Activated T-cell treated with anti-CD3 and anti-CD28 coated beads for 4 hours (primary cell): ENCODE data around the gene SYNE2.

ENCODE experiments used
- DNase-seq: peaks from one replicate; pipeline ENCODE4 v3.0.0-alpha.2; 2020

Gene SYNE2

DNA sequence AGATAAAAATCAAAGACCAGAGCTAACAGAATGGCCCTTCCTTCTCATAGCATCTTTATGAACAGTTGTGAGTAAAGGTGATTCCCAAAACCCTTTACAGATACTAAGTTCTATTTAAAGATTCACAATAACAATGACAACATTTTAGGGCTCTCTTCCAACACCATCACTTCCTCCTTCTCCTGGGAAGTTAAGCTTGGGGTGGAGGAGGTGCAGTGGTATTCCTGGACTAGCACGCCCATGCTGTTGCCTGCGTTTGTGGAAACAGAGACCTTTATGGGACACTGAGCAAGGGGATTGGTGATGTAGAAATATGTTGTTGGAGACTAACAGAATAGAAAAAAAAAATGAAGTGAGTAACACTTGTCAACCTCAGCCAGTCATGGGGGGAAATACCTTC is 22.5 kb downstream of the SYNE2 start:
- DNase-seq = no peak

DNA sequence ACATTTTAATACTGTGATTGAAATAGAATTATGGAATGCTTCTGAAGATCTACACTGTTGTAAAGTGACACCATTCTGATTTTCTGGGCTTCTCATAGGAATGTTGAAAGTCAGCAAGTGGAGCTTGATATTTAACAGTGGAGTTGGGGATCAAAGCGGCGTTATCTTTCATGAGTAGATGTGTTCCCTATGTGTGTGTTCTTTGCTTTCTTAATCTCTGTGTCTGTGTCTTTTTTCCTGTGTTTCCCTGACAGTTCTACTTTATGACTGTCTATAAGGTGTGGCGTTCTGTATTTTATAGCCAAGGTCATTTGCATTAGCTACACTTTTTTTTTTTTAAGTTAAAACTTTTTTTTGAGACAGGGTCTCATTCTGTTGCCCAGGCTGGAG is 24.7 kb downstream of the SYNE2 start:
- no peak for DNase-seq

DNA sequence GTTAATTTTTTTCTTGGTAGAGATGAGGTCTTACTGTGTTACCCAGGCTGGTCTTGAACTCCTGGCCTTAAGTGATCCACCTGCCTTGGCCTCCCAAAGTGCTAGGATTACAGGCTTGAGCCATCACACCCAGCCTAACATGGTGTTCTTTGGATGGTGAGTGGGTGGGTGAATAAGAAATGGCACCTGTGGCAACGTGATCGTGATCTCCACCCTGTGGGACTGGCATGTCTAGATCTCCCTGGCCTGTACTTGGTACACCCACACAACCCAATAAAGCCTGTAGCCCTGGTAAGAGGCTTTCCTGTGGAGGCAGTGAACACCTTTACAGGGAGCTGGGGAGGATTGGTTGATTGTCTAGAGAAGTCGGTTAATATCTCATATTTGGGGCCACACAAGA is 25.2 kb downstream of the SYNE2 start:
- no peak for DNase-seq

DNA sequence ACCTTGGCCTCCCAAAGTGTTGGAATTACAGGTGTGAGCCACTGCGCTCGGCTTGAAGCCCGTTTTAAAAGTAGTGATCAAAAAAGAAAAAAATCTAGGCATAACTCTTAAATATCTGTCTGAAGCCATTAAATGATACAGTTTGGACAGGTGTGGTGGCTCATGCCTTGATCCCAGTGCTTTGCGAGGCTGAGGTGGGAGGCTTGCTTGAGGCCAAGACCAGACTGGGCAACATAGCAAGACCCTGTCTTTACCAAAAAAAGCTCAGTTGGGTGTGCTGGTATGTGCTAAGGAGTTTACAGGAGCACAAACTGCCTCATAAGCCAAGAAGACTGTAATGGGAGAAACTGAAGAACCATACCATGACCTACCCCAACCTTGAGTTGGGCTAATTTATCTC is 26.0 kb downstream of the SYNE2 start:
- DNase-seq = no peak

DNA sequence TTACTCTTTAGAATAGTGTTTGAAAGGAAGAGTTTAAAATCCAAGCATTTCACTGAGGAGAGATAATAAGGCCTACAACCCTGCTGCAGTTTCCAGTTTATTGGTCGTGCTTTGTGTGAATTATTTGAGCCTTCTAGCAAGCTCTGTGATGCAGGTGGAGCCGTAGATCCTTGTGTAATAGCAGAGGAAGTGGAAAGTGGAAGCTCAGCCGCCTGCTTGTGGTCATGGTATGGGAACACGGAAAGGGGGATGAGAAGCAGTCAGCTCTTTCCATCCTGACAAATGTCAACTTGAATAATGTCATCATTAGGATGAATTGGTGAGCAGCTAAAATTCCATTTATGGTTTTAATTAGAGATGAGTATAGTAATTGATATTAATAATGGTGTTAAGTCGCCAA is 29.1 kb downstream of the SYNE2 start:
- DNase-seq = no peak

DNA sequence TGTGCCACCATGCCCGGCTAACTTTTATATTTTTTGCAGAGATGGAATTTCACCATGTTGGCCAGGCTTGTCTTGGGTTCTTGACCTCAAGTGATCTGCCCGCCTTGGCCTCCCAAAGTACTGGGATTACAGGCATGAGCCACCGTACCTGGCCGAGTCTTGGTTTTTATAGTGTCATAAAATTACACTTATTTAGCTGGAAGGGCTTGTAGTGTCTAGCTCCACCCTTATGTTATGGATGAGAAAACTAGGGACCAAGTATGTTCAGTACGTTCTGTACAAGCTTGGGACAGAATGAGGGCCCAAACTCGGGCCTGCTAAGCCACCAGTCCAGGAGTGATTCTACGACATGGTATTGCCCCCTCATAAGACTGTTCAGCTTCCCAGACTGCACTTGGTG is 35.1 kb downstream of the SYNE2 start:
- DNase-seq = no peak

DNA sequence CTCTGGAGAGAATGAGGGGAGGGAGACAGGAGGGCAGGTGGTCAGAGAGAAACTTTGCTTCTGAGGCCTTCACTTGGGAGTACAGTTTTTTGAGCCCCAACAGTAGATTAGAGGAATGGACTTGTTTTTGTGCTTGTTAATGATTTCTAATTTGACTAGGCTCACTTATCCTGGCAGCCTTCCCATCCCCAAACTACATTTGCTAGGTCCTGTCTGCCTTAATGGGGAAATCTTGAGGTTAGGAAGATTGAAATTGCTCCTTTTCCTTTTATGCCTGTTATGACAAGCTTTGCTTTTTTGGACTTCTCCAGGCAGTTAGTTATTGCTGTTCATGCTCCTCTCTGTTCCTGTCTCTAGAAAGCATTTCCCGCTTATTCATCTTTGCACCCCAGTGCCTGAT is 37.7 kb downstream of the SYNE2 start:
- DNase-seq = no peak

DNA sequence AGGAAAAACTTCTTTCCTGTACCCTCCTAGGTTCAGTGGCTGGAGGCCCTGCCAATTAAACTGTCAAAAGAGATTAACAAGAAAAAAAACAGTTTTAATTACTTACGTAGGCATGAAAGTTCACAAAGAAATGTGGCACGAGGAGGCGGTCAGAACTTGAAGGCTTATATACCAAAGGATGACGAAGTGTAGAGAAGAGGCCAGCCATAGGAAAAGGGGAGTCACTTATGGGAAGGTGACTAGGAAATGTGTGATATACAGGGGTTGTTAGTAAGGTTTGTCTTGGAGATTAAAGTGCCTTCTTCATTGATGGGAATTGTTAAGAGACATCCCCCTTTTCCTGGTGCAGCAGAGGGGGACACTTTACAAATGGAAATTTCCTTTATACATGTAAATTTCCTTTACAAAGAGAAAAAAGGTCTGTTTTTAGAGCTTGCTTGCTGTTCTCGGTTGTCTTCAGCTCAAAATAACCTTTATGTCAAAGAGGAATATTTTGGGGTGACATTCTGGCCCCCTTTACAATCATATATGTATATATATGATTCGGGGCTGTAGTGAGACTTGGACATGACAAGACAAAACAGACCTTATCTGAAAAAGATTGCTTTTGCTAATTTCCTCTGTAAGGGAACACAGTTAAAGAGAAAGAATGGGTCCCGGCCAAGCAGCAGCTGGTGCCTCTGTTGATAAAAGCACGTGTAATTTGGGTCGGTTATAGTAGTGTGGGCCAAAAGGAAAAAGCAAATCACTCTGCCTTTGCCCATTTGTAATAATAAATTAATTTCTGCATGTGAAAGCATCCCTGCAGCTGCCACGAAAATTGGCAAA is 38.6 kb downstream of the SYNE2 start:
- no peak for DNase-seq

DNA sequence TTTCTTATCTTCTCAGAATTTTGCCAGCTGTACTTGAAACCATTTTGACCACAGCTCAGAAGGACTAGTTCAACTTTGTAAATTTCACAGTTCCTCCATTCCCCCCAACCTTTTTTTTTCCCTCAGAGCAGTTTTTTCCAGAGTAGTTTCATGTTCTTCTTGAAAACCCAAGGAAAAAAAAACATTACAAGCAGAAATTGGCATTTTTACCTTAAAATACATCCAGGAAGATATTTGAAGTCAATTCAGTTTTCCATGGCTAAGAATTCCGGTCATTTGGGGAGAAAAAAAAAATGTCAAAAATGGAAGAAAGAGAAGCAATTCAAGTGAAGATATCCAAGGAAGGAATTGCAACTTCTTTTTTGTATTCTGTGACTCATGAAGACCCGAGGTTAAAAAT is 39.5 kb downstream of the SYNE2 start:
- no peak for DNase-seq

DNA sequence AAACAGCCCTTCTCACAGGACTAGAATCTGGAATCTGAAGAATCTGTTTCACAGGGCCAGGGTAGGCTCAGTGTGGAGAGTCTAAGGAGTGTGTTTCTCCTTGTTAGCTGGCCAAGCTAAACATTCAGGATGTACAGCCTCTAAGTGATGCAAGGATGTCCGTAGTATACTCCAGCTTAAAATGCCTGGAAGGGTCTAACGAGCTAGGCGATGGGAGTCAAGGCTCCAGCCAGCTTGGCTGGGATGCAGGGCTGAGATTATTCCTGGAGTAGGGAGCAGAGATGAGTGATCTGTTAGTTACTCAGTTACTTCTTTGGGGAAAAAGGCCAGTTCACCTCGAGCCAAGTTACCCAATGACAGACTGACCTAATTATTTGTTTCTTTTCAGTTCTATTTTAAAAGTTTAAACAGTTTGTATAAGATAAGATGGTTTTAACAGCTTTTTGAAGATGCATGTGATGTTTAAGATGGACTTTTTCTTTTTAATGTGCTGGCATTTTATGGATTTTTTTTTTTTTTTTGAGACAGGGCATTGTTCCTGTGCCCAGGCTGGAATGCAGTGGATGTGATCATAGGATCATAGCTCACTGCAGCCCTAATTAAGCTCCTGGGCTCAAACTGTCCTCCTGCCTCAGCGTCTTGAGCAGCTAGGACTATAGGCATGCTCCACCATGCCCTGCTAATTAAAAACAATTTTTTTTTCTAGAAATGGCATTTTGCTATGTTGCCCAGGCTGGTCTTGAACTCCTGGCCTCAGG is 41.1 kb downstream of the SYNE2 start:
- no peak for DNase-seq

DNA sequence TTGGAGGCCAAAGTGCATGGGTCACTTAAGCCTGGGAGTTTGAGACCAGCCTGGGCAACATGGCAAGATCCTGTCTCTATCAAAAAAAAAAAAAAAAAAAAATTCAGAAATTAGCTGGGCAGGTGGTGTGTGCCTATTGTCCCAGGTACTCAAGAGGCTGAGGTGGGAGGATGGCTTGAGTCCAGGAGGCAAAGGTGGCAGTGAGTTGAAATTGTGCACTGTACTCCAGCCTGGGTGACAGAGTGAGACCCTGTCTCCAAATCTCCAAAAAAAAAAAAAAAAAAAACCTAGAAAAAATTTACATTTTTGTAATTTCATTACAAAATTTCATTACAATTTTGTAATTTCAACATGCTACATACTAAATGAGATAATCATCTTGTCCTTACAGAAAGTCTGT is 42.7 kb downstream of the SYNE2 start:
- DNase-seq = no peak

DNA sequence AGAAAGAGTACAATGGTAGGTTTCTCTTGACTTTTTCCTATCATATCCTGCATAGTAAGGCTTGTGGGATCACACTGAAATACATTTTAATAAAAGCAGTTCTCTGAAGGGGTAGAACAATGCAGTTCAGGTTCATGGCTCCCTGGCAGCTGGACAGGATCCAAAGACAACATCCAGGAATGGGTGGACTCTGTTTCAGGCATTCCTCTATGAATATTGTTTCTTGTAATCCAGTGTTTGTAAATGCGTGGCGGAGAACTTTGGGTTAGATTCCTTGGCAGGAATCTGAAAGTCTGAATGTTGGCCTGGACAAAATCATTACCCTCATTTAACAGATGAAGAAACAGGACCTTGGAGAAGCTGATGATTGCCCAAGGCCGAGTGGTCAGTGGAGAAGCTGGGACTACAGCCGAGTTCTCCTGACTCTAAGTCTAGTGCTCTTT is 43.5 kb downstream of the SYNE2 start:
- DNase-seq = no peak

DNA sequence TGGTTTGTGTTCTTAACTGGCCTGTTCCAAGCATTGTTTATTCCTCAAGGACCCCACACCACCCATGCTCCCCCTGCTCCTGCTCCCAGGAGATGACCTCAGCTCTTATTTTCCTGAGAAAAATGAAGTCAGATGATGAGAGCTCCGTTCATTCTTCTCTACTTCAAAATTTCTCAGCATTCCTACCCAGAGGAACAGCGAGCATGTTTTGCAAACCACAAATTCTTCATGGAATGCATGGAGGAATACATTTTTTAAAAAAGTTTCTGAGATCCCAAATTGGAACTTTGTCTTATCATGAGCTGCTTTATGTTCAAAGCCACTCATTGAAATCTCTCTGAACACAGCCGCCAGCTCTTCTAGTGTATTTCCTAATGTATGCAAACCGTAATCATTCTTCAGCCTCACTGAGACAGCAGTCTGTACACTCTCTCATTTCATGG is 44.9 kb downstream of the SYNE2 start:
- DNase-seq = no peak

DNA sequence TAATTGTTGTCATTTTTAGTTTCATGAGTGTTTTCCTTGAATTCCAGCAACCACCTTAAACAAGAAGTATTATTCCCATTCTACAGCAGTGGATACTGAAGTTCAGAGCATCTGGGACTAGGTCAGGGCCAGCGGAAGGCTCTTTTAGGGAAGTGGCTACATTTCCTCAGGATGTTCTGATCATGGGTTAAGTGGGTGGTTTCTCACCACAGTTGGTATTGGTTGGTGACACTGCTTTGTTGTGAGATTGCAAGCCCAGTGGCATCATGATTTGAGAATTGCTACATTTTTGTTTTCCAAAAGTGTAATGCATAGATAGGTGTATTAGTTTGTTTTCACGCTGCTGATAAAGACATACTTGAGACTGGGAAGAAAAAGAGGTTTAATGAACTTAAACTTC is 47.1 kb downstream of the SYNE2 start:
- no peak for DNase-seq

DNA sequence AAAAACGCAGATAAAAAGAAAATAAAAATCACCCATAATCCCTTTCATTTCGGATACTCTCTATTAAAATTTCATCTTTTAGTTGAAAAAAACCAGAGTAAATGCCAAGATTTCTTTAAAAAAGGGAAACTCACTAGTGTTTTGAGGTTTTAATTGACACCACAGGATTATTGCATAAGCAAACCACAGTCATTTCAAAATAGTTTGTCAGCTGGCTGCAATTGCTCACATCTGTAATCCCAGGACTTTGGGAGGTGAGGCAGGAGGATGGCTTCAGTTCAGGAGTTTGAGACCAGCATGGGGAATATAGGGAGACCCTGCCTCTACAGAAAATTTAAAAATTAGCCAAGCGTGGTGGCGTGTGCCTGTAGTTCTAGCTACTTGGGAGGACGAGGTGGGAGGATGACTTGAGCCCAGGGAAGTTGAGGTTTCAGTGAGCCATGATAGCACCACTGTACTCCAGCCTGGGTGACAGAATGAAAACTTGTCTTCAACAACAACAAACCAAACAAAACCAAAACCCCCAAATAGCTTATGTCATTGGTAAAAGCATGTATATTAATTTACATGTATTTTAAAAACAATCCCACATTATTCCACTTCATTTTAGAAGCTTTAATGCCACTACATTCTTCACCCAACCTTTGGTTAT is 48.8 kb downstream of the SYNE2 start:
- DNase-seq = no peak

DNA sequence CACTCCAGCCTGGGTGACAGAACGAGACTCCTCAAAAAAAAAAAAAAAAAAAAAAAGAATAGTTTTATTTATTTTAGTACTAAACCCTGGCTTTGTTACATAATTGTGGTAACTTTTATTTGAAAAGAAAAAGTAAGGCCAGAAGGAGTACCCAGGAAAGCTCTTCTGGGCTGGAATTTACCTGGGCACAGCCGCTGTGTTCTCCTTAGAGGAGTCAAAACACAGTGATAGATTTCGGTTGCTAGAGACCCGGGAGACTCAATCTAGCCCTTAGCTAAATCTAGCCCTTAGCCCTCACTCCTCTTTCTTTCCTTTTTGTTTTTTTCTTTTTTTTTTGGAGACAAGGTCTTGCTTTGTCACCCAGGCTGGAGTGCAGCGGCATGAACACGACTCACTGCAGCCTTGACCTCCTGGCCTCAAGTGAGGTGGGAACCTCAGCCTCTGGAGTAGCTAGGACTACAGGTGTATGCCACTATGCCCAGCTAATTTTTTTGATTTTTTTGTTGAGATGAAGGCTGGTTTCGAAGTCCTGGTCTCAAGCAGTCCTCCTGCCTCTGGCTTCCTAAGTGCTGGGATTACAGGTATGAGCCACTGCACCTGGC is 49.7 kb downstream of the SYNE2 start:
- DNase-seq = no peak

DNA sequence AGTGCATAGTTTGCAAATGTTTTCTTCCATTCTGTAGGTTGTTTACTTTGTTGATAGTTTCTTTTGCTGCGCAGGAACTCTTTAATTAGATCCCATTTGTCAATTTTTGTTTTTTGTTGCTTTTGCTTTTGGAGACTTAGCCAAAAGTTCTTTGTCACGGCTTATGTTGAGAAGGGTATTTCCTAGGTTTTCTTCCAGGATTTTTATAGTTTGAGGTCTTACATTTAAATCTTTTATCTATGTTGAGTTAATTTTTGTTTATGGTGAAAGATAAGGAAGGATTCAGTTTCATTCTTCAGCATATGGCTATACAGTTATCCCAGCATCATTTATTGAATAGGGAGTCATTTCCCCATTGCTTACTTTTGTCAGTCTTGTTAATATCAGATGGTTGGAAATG is 51.9 kb downstream of the SYNE2 start:
- no peak for DNase-seq

DNA sequence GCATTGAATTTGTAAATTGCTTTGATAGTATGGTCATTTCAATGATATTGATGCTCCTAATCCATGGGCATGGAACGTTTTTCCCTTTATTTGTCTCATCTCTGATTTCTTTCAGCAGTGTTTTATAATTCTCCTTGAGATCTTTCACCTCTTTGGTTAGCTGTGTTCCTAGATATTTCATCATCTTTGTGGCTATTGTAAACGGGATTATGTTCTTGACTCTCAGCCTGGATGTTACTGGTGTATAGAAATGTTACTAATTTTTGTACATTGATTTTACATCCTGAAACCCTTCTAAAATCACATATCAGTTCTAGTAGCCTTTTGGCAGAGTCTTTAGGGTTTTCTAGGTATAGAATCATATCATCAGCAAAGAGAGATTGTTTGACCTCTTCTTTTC is 52.6 kb downstream of the SYNE2 start:
- DNase-seq = no peak

DNA sequence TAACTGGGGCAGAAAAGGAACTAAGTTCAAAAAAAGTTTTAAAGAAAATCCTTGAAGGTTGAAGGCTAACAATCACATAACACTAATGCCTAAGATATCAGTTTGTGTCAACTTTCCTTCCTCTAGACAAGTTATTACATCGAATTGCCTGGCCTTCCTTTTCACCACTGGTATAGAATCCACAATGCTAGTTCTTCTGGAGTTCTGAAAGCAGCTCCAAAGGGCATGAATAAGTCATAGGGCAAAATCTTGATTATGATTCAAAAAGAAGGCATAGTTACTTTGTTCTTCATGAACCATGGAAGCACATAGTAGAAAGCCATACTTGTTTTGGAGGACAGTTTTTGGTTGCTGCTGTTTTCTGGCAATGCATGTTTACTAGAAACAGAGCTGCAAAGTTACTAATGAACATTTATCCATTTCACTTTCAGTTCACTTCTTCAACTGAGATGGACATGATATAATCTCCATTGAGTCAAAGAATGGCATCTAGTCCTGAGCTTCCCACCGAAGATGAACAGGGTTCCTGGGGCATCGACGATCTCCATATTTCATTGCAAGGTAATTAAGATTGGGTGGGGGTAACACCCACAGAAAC is 56.0 kb downstream of the SYNE2 start:
- no peak for DNase-seq

DNA sequence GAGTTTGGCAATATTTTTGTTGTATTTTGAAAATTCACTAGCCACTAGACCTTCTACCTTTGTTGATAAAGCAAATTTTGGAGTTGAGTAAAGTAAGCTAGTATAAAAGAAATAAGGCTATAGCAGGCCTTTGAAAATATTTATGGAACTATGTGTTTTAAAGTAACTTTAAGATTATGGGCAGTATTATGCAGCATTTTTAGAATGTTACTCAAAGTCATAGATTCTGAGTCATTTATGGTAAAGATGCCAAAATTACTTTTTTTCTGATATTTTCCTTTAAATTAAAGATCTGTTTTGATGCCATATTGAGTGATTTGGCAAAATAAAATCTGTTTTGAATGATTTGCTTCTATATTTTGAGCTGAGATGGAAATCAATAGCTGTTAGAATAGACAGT is 57.2 kb downstream of the SYNE2 start:
- no peak for DNase-seq

DNA sequence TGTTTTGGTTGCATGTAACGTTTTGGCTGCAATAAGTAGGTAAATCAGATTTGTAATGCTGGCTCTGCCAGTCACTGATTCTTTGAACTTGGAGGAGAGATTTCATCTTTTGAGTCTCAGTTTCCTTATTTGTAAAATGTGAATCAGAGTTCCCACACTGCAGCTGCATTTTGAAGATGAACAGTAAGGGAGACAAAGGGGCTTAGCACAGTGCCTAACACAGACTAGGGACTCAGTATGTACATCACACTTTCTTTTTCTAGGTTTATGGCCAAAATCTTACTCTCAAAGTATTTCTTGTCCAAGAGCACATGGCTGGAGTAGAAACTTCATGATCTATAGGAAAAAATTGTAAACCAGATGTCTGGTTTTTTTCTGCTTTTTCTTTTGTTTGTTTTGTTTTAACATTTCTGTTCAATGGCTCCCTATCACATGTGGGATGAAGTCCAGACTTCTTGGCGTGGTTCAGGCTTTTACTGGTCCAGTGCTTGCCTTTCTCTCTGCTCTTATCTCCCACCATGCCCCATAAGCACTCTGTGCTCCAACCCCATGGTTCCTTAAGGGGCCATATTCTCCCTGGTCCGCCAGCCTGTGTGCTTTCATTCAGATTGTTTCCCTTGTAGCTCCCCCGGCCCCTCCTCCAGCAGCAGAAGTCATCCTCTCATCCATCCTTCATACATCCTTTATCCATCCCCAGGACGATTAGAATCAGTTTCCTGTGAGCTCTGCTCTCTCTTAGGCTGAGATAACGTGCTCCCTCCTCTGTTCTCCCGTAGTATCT is 58.0 kb downstream of the SYNE2 start:
- DNase-seq = no peak

DNA sequence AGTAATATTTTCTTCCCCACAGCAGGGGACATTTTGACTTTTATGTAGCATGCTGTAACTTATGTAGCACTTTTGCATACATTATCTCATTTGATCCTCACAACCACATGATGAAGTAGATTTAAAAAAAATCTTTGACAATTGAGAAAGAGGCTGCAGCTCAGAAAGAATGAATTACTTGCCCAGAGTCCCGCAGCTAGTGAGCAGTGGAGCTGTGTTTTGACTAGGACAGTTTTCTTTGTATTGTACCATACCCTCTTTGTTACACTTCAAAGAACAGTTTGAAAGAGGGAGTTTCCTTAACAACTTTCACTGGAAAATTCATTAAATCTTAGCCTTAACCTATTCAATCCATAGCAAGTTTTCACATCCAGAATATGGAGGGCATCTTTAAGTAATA is 58.6 kb downstream of the SYNE2 start:
- no peak for DNase-seq
